Esophagus muscularis mucosa (tissue), 4 donors: ENCODE results near the gene ZFPM1. TPM values are rescaled to one million over a fixed set of nuclear protein-coding genes. Genes with fewer than 3 reads are reported as not detected.
"Not testable (repeated sequence)": the region's sequence is repeated elsewhere in the genome, so short reads cannot be mapped to it uniquely, and the experiment has no call there.

ENCODE experiments used
- DNase-seq: peaks from one replicate; pipeline ENCODE4 v3.0.0-alpha.2; 2017; ENCODE audit errors: extremely low spot score
- H3K27ac ChIP-seq, 4 donors: fragments of 200-600 bp; sonication (generic); replicated peaks in 1 of 4; 1 replicate in 3 of 4; 2 replicates in 1 of 4; pipeline ENCODE4 v1.5.1; 2016 to 2019; ENCODE audit warnings: mild to moderate bottlenecking in 1 of 4
- H3K27me3 ChIP-seq, 4 donors: fragments of 200-600 bp; sonication (generic); one replicate each; pipeline versions ENCODE4 v1.5.1 to v1.6.0; 2016 to 2019
- H3K36me3 ChIP-seq, 4 donors: fragments of 200-600 bp; sonication (generic); one replicate each; pipeline ENCODE4 v1.5.1; 2016 to 2019
- H3K4me1 ChIP-seq, 4 donors: fragments of 200-600 bp; sonication (generic); one replicate each; pipeline ENCODE4 v1.5.1; 2016 to 2019
- H3K4me3 ChIP-seq, 4 donors: fragments of 200-600 bp; sonication (generic); 1 replicate in 2 of 4; 2 replicates in 2 of 4; pipeline ENCODE4 v1.5.1; 2016 to 2019; ENCODE audit warnings: mild to moderate bottlenecking in 4 of 4, moderate library complexity in 1 of 4
- H3K9me3 ChIP-seq, 4 donors: fragments of 200-600 bp; sonication (generic); 1 replicate in 3 of 4; 2 replicates in 1 of 4; pipeline ENCODE4 v1.5.1; 2016 to 2019
- CTCF ChIP-seq, 3 experiments: fragments of 200-600 bp in 2 of 3; fragments of 450-650 bp in 1 of 3; sonication (generic) in 2 of 3; IDR thresholded peaks; one replicate each; pipeline ENCODE4 v1.5.1; 2017 to 2019; ENCODE audit warnings: antibody characterized with exemption in 3 of 3, mild to moderate bottlenecking in 2 of 3, moderate library complexity in 1 of 3
- EP300 ChIP-seq: sonication (generic); formaldehyde crosslinking; IDR thresholded peaks from one replicate; pipeline ENCODE4 v1.6.1; 2017; ENCODE audit warnings: antibody characterized with exemption
- POLR2A ChIP-seq: fragments of 450-650 bp; IDR thresholded peaks from one replicate; pipeline ENCODE4 v1.6.1; 2017; ENCODE audit warnings: antibody characterized with exemption, moderate library complexity, mild to moderate bottlenecking, low read depth
- POLR2AphosphoS5 ChIP-seq, 2 donors: sonication (generic); formaldehyde crosslinking; IDR thresholded peaks; one replicate each; pipeline ENCODE4 v1.6.1; 2017; ENCODE audit warnings: antibody characterized with exemption in 2 of 2
- WGBS: methylation state at CpG from one replicate; pipeline ENCODE4 v1.1.5; 2018; 5-methylcytosine and 5-hydroxymethylcytosine counted together
- intact Hi-C: fragments of 100-400 bp; cut with DNase I; formaldehyde crosslinking; loops from one replicate; pipeline ENCODE4 v1.15.1; 2023
- total RNA-seq, 4 donors: library from RNA; depleted of rRNA; stranded (reverse); fragments of >200 nt; gene quantifications; one replicate each; pipeline versions ENCODE4 v1.1.0 to v1.2.1, GENCODE V29; 2016

The ZFPM1 gene
- total RNA-seq, 4 donors from 2014 or later: 0.42 to 1.4 (median 1.0) TPM

DNA sequence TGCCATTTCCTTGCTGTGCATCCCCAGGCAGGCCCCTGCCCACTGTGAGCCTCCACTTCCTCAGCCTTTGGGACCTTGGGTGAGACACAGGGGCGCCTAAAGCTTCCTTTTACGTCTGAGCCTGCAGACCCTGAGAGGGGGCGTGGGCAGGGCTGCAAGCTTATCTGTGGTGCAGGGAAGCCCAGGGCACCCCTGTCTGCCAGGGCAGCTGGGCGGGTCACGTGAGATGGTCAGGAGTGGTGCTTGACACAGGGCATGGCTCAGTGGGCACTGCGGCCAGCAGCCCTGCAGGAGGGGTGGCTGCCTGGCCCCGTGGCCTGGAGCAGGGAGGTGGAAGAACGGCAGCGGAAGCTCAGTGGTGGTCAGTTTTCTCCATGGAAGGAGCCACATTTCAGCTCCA lies 62.3 kb downstream of the ZFPM1 start:
- intact Hi-C loops: no loop called here
- H3K4me3 ChIP-seq: no peak overlapping the region
- peaks cover 0 to 100% (median 14%) of the 10 kb centered on the region in 4 donors for H3K27me3 ChIP-seq
- H3K4me1 ChIP-seq: no peaks in the 10 kb centered on the region
- TF ChIP-seq EP300 (no peak), CTCF (IDR thresholded peaks at IDR 0.05) (no peak), POLR2A (no peak), POLR2AphosphoS5 (IDR thresholded peaks at IDR 0.05) (no peak)
- 88% methylated on average over 9 of the region's 9 CpGs for WGBS
- no peaks in the 10 kb centered on the region for H3K9me3 ChIP-seq
- no peak overlapping the region for H3K27ac ChIP-seq
- no peaks in the 10 kb centered on the region for H3K36me3 ChIP-seq
- no peak for DNase-seq

GRCh38 chr16:88515925-88516594 lies 63.0 kb downstream of the ZFPM1 start:
- Histone ChIP-seq H3K27ac (no peak overlapping the region), H3K27me3 (peaks cover 0 to 100% (median 14%) of the 10 kb centered on the region in 4 donors), H3K4me3 (no peak overlapping the region), H3K36me3 (no peaks in the 10 kb centered on the region), H3K4me1 (no peaks in the 10 kb centered on the region), H3K9me3 (no peaks in the 10 kb centered on the region)
- DNase-seq: no peak
- intact Hi-C loops: no loop called here
- no peak for TF ChIP-seq POLR2AphosphoS5 (IDR thresholded peaks at IDR 0.05)
- TF ChIP-seq POLR2A: no peak
- WGBS: 55% methylated on average over 17 of the region's 23 CpGs

GRCh38 chr16:88516601-88517061 lies 63.6 kb downstream of the ZFPM1 start:
- TF ChIP-seq POLR2AphosphoS5 (IDR thresholded peaks at IDR 0.05) (no peak), POLR2A (no peak), EP300 (no peak), CTCF (IDR thresholded peaks at IDR 0.05) (no peak)
- Histone ChIP-seq H3K4me1 (no peaks in the 10 kb centered on the region), H3K27ac (no peak overlapping the region), H3K4me3 (no peak overlapping the region), H3K9me3 (no peaks in the 10 kb centered on the region), H3K36me3 (no peaks in the 10 kb centered on the region), H3K27me3 (peaks cover 0 to 100% (median 14%) of the 10 kb centered on the region in 4 donors)
- intact Hi-C loops: no loop called here
- DNase-seq: no peak
- WGBS: 59% methylated on average over 18 of the region's 20 CpGs

DNA sequence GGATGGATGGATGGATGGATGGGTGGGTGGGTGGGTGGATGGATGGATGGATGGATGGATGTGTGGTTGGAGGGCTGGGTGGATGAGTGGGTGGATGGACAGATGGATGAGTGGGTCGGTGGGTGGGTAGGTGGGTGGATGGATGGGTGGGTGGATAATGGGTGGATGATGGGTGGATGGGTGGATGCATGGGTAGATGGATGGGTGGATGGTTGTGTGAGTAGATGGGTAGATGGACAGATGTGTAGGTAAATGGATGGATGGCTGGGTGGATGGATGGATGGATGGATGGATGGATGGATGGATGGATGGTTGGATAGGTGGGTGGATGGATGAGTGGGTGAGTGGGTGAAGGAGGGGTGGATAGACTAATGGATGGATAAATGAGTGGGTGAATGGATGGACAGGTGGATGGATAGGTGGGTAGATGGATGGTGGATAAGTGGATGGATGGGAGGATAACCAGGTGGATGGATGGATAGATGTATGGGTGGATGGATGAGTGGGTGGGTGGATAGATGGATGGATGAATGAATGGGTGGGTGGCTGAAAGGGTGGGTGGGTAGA lies 64.2 kb downstream of the ZFPM1 start:
- 97% methylated on average over 1 of the region's 1 CpG for WGBS
- H3K36me3 ChIP-seq, H3K27ac ChIP-seq, intact Hi-C loops, H3K4me1 ChIP-seq, DNase-seq, H3K4me3 ChIP-seq, H3K9me3 ChIP-seq: not testable (repeated sequence)
- H3K27me3 ChIP-seq: peaks cover 0 to 100% (median 14%) of the 10 kb centered on the region in 4 donors

GRCh38 chr16:88518411-88519111 lies 65.5 kb downstream of the ZFPM1 start:
- DNase-seq, H3K9me3 ChIP-seq, H3K36me3 ChIP-seq, H3K4me3 ChIP-seq, H3K4me1 ChIP-seq, intact Hi-C loops, H3K27ac ChIP-seq: not testable (repeated sequence)
- peaks cover 0 to 100% (median 17%) of the 10 kb centered on the region in 4 donors for H3K27me3 ChIP-seq
- WGBS: 83% methylated on average over 4 of the region's 4 CpGs

DNA sequence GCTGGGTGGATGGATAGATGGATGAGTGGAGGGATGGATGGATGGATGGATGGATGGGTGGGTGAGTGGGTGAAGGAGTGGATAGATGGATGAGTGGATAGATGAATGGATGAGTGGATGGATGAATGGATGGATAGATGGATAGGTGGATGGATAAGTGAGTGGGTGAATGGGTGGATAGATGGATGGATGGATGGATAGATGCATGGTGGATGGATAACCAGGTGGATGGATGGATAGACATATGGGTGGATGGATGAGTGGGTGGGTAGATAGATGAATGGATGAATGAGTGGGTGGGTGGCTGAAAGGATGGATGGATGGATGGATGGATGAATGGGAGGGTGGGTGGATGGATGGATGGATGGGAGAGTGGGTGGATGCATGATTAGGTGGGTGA lies 66.2 kb downstream of the ZFPM1 start:
- Histone ChIP-seq H3K27ac (no peak overlapping the region), H3K4me3 (no peak overlapping the region), H3K4me1 (peaks cover 0 to 12% (median 5%) of the 10 kb centered on the region in 4 donors), H3K9me3 (no peaks in the 10 kb centered on the region), H3K36me3 (no peaks in the 10 kb centered on the region), H3K27me3 (peaks cover 0 to 100% (median 21%) of the 10 kb centered on the region in 4 donors)
- intact Hi-C loops: no loop called here
- DNase-seq: no peak
- TF ChIP-seq EP300: no peak
- no peak for TF ChIP-seq POLR2A
- TF ChIP-seq POLR2AphosphoS5 (IDR thresholded peaks at IDR 0.05): no peak
- no peak for TF ChIP-seq CTCF (IDR thresholded peaks at IDR 0.05)
